PC-3 (cell line): ENCODE data around the gene DNASE1L2.

Source experiments
- EZH2phosphoT487 ChIP-seq: fragments of 300-600 bp; sonication (generic); IDR thresholded peaks from 2 replicates; pipeline ENCODE4 v1.6.1; 2018; ENCODE audit warnings: mild to moderate bottlenecking, antibody characterized with exemption, low read length, borderline replicate concordance
- TF ChIP-seq, protein P1 (sequence below): fragments of 300-600 bp; sonication (generic); conservative IDR thresholded peaks from 2 replicates; pipeline ENCODE4 v1.5.1; 2017; ENCODE audit warnings: antibody characterized with exemption, low read depth, mild to moderate bottlenecking, low read length

DNA sequence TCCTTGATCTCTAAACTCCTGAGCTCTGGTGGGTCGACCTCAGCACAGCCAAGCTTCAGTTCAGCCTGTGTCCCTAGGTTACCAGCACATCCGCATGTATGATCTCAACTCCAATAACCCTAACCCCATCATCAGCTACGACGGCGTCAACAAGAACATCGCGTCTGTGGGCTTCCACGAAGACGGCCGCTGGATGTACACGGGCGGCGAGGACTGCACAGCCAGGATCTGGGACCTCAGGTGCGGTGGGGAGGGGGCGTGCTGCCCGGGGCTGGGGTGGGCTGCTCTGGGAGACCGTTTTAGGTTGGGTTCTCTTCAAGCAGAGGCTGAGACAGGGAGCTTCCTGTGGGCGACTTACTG lies 29.8 kb upstream of the DNASE1L2 start:
- TF ChIP-seq, protein P1, sequence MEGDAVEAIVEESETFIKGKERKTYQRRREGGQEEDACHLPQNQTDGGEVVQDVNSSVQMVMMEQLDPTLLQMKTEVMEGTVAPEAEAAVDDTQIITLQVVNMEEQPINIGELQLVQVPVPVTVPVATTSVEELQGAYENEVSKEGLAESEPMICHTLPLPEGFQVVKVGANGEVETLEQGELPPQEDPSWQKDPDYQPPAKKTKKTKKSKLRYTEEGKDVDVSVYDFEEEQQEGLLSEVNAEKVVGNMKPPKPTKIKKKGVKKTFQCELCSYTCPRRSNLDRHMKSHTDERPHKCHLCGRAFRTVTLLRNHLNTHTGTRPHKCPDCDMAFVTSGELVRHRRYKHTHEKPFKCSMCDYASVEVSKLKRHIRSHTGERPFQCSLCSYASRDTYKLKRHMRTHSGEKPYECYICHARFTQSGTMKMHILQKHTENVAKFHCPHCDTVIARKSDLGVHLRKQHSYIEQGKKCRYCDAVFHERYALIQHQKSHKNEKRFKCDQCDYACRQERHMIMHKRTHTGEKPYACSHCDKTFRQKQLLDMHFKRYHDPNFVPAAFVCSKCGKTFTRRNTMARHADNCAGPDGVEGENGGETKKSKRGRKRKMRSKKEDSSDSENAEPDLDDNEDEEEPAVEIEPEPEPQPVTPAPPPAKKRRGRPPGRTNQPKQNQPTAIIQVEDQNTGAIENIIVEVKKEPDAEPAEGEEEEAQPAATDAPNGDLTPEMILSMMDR = no peak
- no peak for TF ChIP-seq EZH2phosphoT487
